Body of pancreas (tissue), 4 donors: ENCODE data around the gene WDFY4. TPM values are rescaled to one million over a fixed set of nuclear protein-coding genes. Genes with fewer than 3 reads are reported as not detected.

Source experiments
- ATAC-seq: fragments of 150-250 bp; one replicate; pipeline ENCODE4 v1.9.1; 2016
- DNase-seq, 4 donors: peaks; one replicate each; pipeline ENCODE4 v3.0.0-alpha.2; 2019
- H3K27ac ChIP-seq, 4 donors: fragments of 200-600 bp; sonication (generic); 1 replicate in 3 of 4; 2 replicates in 1 of 4; pipeline versions ENCODE4 v1.5.1 to v1.6.1; 2016 to 2019; ENCODE audit warnings: mild to moderate bottlenecking in 1 of 4, mixed read lengths in 1 of 4, moderate library complexity in 1 of 4
- H3K27me3 ChIP-seq, 2 donors: fragments of 200-600 bp; sonication (generic); one replicate each; pipeline ENCODE4 v1.6.0; 2016; ENCODE audit warnings: mild to moderate bottlenecking in 1 of 2
- H3K36me3 ChIP-seq, 2 donors: fragments of 200-600 bp; sonication (generic); replicated peaks in 1 of 2; 2 replicates each; pipeline ENCODE4 v1.5.1; 2016; ENCODE audit warnings: low read depth in 2 of 2; ENCODE audit not compliant: insufficient read depth in 1 of 2
- H3K4me1 ChIP-seq: fragments of 200-600 bp; sonication (generic); one replicate; pipeline ENCODE4 v1.6.0; 2016
- H3K4me3 ChIP-seq, 2 donors: fragments of 200-600 bp; sonication (generic); 1 replicate in 1 of 2; 2 replicates in 1 of 2; pipeline ENCODE4 v1.5.1; 2016 to 2019
- H3K9me3 ChIP-seq, 3 donors: fragments of 200-600 bp; sonication (generic); 1 replicate in 2 of 3; 2 replicates in 1 of 3; pipeline ENCODE4 v1.5.1; 2016
- CTCF ChIP-seq, 7 experiments: fragments of 450-650 bp in 4 of 7; fragments of 200-600 bp in 3 of 7; sonication (generic) in 3 of 7; IDR thresholded peaks; one replicate each; pipeline ENCODE4 v1.5.1; 2016 to 2019; ENCODE audit warnings: antibody characterized with exemption in 7 of 7
- POLR2A ChIP-seq, 3 donors: fragments of 450-650 bp; IDR thresholded peaks; one replicate each; pipeline ENCODE4 v1.6.1; 2016; ENCODE audit warnings: antibody characterized with exemption in 3 of 3, mild to moderate bottlenecking in 2 of 3
- WGBS, 2 donors: methylation state at CpG; one replicate each; pipeline ENCODE4 v1.1.5; 2017; 5-methylcytosine and 5-hydroxymethylcytosine counted together
- intact Hi-C: fragments of 100-400 bp; cut with DNase I; formaldehyde crosslinking; loops from one replicate; pipeline ENCODE4 v1.15.1; 2023
- total RNA-seq, 2 donors: library from RNA; depleted of rRNA; stranded (reverse); fragments of >200 nt; gene quantifications; one replicate each; pipeline ENCODE4 v1.1.0, GENCODE V29; 2016

The WDFY4 gene
- total RNA-seq, 2 donors from 2014 or later, result 0.66 to 2.3 TPM

DNA sequence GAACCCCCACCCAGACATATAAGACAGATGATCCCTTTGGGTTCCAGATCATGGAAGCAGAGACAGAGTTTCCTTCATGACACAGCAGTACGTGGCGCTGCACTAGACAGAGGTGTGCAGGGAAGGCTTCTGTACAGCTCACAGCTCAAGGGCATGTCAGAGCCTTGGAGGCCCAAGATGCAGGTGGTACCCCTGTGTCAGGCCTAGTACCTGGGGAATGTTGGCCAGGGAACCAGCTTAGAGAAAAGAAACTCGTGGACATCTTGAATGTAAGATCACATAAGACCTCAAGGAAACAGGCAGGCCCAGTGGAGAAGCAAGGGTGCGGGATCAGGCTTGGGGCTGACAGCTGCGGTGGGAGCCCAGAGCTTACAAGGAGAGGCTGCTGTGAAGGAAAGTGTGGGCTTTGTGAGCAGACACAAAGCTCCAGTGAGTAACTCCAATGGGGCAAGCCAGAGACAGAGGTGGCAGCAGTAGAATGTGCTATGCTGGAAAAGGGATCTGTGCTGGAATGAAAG lies 91.4 kb downstream of the WDFY4 start:
- no peak for DNase-seq
- TF ChIP-seq POLR2A (IDR thresholded peaks at IDR 0.05) (no peak), CTCF (IDR thresholded peaks at IDR 0.05) (no peak)
- Histone ChIP-seq H3K4me3 (no peak overlapping the region), H3K27ac (no peak overlapping the region), H3K9me3 (no peaks in the 10 kb centered on the region), H3K27me3 (no peaks in the 10 kb centered on the region), H3K4me1 (no peaks in the 10 kb centered on the region), H3K36me3 (no peaks in the 10 kb centered on the region)
- intact Hi-C loops, result no loop called here
- 71 to 72% methylated on average over 5 of the region's 5 CpGs for WGBS, 2 donors
- no peak for ATAC-seq

DNA sequence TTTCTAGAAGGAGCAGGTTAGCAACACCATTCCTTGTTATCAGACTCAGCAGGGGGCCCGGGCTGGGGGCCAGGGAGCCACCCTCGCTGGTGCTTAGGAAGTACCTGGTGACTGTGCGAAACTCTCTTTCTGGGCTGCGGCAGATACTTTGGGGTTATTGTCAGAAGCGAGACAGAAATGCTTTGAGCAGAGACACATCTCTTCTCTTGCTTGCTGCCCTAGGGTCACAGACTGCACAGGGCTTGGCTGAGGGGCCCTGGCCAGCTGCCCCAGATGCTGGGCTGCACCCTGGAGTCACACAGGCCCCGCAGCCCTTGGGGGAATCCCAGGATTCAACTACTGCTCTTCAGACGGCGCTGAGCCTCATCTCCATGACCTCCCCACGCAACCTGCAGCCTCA lies 91.9 kb downstream of the WDFY4 start:
- intact Hi-C loops, result no loop called here
- Histone ChIP-seq H3K9me3 (no peaks in the 10 kb centered on the region), H3K27ac (no peak overlapping the region), H3K36me3 (no peaks in the 10 kb centered on the region), H3K4me3 (no peak overlapping the region), H3K27me3 (no peaks in the 10 kb centered on the region), H3K4me1 (no peaks in the 10 kb centered on the region)
- TF ChIP-seq POLR2A (IDR thresholded peaks at IDR 0.05) (no peak), CTCF (IDR thresholded peaks at IDR 0.05) (no peak)
- ATAC-seq (no peak), DNase-seq (no peak)
- WGBS, 2 donors, result 54 to 64% methylated on average over 9 of the region's 9 CpGs

- TF ChIP-seq POLR2A (IDR thresholded peaks at IDR 0.05), result no peak
- no peak for TF ChIP-seq CTCF (IDR thresholded peaks at IDR 0.05)
- ATAC-seq, result no peak
Measured at GRCh38 chr10:48777110-48777509, 92.4 kb downstream of the WDFY4 start.

DNA sequence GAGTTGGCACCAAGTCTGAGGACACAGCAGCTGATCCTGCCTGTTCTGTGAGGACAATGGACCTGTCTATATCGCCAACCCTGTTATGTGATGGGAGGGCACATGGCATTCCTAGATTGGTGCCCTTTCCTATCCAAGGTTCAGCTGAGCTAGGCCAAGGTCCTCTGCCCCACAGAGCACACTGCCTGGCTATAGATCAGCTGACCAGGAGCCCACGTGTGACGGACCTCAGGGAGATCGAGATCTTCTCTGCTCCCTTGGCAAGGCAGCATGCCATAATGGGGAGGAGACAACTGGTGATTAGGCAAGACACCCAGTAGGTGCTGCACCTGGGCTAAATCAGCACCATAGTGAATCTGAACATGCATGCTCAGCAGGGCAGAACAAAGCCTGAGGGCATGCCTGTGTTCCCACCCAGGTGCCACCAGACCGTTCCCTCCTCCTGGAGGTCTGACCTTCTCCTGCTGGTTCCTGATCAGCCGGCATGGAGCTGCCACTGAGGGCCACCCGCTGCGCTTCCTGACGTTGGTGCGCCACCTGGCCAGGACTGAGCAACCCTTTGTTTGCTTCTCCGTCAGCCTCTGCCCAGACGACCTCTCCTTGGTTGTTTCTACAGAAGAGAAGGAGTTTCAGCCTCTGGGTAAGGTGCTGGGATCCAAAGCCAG lies 93.7 kb downstream of the WDFY4 start:
- Histone ChIP-seq H3K9me3 (no peaks in the 10 kb centered on the region), H3K4me3 (no peak overlapping the region)

More at GRCh38 chr10:48777110-48777509, 92.4 kb downstream of the WDFY4 start:
- intact Hi-C loops, result no loop called here
- H3K9me3 ChIP-seq, result no peaks in the 10 kb centered on the region
- no peak overlapping the region for H3K4me3 ChIP-seq
- no peaks in the 10 kb centered on the region for H3K4me1 ChIP-seq
- WGBS, 2 donors, result 87% methylated on average over 3 of the region's 3 CpGs
- H3K27me3 ChIP-seq, result no peaks in the 10 kb centered on the region
- DNase-seq, result no peak
- no peak overlapping the region for H3K27ac ChIP-seq
- H3K36me3 ChIP-seq, result no peaks in the 10 kb centered on the region

More for the DNA sequence above, 93.7 kb downstream of the WDFY4 start:
- DNase-seq (no peak), ATAC-seq (no peak)
- Histone ChIP-seq H3K27ac (no peak overlapping the region), H3K27me3 (no peaks in the 10 kb centered on the region), H3K36me3 (no peaks in the 10 kb centered on the region), H3K4me1 (no peaks in the 10 kb centered on the region)
- intact Hi-C loops, result no loop called here
- WGBS, 2 donors, result 73 to 79% methylated on average over 11 to 12 of the region's 12 CpGs
- TF ChIP-seq CTCF (IDR thresholded peaks at IDR 0.05) (no peak), POLR2A (IDR thresholded peaks at IDR 0.05) (no peak)
